SH-SY5Y (cell line): ENCODE results near the gene MORN4.

Experiments used
- GATA2 ChIP-seq: IDR thresholded peaks from 2 replicates; pipeline ENCODE4 v1.6.1; 2011; ENCODE audit warnings: mild to moderate bottlenecking, low read depth, low read length
- GATA3 ChIP-seq: IDR thresholded peaks from 2 replicates; pipeline ENCODE4 v1.6.1; 2011; ENCODE audit warnings: low read depth, mild to moderate bottlenecking, low read length, moderate library complexity

DNA sequence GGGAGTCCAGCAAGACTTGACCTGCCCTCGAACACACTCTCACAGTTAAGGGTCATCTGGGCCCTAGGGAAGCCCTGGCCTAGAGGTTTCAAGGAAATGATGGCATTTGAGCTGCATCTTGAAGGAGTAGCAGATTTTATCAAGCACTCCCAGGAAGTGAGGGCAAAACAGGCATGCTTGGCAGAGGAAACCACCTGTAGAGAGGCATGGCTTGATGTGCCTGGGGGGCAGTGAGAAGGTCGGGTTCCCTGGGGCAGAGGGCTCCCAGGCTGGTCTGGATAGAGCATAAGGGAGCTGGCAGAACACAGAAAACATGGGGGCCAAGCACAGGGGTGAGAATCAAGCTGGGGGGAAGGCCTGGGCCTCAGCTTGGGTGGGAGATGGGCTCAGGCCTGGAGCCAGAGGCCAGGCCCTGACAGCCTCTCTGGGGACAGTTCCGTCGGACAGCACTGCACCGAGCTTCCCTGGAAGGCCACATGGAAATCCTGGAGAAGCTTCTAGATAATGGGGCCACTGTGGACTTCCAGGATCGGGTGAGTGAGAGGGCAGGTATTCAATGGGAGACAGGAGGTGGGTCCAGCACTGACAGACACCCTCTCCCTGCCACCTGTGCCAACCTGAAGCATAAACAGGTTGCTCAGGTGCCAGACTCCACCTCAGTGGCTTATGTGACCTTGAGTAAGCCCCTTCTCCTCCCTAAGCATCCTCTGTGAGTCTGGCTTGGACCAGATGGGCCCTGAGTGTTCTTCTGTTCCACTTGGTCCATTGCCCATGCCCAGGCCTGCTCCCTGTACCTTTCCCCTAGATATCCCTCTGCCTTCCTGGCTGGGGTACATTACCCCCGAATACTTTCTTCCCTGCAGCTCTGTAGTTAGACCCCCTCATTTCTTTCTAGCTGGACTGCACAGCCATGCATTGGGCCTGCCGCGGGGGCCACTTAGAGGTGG, 52.6 kb downstream of the MORN4 start:
- TF ChIP-seq GATA2 (no peak), GATA3 (no peak)
